NCI-H2081 (cell line): ENCODE results near the gene BMP10.

Experiments used
- DNase-seq, 2 experiments: peaks; one replicate each; lab custom pipeline; 2025; lab: John Stamatoyannopoulos, UW

BMP10 gene

GRCh38 chr2:68853035-68853434, 18.2 kb downstream of the BMP10 start:
- DNase-seq, result no peak

- DNase-seq, result no peak
Measured at GRCh38 chr2:68850524-68850923, 20.7 kb downstream of the BMP10 start.

GRCh38 chr2:68849579-68850030, 21.6 kb downstream of the BMP10 start:
- no peak for DNase-seq

- no peak for DNase-seq
Measured at GRCh38 chr2:68847751-68848150, 23.4 kb downstream of the BMP10 start.

GRCh38 chr2:68846091-68846490, 25.1 kb downstream of the BMP10 start:
- DNase-seq, result no peak

GRCh38 chr2:68845043-68845442, 26.2 kb downstream of the BMP10 start:
- DNase-seq, result no peak

GRCh38 chr2:68839260-68839833, 31.9 kb downstream of the BMP10 start:
- no peak for DNase-seq

- no peak for DNase-seq
Measured at GRCh38 chr2:68838641-68839040, 32.6 kb downstream of the BMP10 start.

DNA sequence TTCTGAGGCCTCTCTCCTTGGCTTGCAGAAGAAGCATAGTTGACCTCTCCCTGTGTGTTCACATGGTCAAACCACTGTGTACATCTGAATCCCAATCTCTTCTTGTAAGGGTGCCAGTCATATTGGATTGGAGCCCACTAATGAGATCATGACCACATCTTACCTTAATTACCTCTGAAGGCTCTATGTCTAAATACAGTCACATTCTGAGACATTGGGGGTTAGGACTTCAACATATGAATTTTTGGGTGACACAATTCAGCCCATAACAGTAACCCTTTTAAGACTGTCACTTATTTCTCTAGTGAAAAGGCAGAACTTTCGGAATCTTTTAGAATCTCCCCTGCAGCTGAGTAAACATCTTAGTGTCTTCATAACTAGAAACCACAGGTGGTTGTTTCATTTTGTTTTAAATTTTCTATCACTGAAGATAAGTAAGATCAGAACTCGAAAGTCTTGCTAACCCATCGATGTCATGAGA, 33.3 kb downstream of the BMP10 start:
- no peak for DNase-seq

DNA sequence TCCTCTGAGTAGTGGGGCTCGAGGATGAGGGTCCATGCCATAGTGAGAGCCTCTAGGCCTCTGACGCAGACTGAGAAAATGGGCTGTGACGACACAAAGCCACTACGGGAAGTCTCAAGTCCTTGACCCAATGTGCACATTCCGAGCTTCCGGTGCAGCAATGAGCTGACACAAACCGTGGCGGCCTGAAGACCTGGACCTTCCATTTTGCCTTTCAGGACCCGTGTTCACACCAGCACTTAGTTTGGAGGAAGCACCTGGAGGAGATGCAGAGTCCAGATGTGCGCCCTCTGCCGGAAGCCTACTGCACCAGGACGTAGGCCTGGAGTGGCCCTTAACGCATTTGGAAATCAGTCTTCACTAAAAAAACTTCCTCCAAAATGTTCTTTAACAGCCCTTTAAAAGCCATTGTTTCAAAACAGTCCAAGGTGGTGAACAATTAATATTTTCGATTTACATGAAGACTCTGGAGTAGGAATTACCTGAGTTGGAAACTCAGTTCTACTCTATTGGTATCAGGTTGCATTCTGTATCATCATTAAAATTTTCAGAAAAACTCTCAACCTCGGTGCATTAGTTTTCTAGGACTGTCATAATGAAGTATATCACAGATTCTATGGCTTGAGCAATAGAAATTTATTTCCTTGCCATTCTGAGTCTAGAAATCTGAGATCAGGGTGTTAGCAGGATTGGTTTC, 33.9 kb downstream of the BMP10 start:
- no peak for DNase-seq

GRCh38 chr2:68835621-68836020, 35.6 kb downstream of the BMP10 start:
- no peak for DNase-seq

DNA sequence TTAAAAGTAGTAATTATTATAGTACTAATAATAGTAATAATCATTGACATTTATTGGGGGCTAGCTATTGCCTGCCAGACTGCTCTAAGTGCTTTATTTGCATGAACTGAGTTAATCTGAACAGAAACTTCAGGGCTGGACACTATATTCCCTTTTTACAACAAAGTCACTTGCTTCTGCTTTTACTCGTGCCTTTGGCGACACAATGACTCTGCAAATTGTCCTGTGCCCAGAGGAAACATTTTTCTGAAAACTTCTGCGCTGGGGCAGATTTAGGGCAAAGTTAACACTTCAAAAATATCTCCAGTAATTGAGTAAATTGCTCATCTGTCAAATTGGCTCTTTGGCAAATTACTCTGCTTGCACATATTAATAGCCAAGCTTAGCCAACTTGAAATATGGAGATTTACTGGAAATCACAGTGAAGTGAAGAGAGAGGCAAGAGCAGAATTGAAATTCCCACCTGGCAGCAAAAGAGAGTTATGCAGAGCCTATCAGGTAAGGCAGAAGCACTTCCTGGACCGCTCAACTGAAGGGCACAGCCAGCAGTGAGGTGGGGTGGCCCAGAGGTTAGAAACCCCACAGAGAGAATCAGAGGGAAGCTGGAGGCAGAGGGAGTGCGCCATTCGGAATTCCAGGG, 36.3 kb downstream of the BMP10 start:
- no peak for DNase-seq

DNA sequence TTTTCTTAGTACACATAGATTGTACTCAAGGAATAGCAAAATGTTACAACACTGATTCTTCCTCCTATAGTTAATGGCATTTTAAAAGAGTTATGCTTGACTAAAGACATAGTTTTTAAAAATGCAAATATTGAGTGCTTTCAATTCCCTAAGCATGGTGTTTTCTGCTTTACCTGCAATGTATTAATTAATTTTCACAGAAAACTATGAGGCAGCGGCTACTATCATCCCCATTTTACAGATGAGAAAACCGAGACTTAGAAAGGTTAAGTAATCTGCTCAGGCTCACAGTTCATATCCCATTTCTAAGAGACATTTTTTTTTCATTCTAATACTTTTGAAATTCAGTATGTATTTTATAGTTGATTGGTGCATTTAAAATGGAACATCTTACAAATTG, 38.0 kb downstream of the BMP10 start:
- no peak for DNase-seq

- no peak for DNase-seq
Measured at GRCh38 chr2:68832233-68832869, 38.8 kb downstream of the BMP10 start.

- no peak for DNase-seq
Measured at GRCh38 chr2:68831686-68832232, 39.4 kb downstream of the BMP10 start.

- no peak for DNase-seq
Measured at GRCh38 chr2:68829749-68830148, 41.4 kb downstream of the BMP10 start.

DNA sequence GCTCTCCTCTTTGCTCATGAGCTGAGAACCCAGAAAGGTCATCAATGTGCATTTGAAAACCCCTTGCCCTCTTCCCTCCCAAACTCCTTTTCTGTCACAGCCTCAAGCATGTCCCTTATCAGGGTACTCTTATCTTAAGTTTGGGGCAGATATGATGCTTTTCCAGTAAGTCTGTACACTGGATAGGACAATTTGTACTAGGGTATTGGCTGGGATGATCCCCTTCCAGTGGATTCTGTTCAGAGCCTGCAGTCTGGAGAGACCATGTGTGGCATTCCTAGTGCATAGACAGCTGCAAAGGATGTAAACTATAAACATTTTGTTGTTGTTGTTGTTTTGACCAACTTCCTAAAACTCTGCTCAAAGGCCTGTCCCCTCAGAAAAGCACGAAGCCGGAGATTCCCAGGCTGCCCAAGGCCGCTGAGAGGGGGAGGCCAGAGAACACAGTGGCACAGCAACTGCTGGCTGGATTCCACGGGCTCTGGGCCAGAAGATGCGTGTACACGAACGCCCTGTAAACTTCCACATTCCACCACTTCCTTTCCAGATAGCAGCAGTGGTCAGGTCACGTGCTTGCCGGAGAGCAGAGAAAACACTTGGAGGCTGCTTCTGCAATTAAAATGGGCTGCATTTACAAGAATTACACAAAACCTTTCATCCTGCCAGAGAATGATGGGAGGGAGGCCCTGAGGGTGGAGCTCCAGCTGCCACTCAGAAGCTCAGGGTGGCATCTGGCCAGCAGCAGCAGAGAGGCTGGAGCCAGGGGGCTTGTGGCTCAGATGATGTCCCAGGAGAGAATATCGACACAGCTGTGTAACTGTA, 42.1 kb downstream of the BMP10 start:
- no peak for DNase-seq

GRCh38 chr2:68827666-68828065, 43.5 kb downstream of the BMP10 start:
- no peak for DNase-seq

- DNase-seq, result no peak
Measured at GRCh38 chr2:68825866-68826265, 45.3 kb downstream of the BMP10 start.

- no peak for DNase-seq
Measured at GRCh38 chr2:68824831-68825230, 46.4 kb downstream of the BMP10 start.

DNA sequence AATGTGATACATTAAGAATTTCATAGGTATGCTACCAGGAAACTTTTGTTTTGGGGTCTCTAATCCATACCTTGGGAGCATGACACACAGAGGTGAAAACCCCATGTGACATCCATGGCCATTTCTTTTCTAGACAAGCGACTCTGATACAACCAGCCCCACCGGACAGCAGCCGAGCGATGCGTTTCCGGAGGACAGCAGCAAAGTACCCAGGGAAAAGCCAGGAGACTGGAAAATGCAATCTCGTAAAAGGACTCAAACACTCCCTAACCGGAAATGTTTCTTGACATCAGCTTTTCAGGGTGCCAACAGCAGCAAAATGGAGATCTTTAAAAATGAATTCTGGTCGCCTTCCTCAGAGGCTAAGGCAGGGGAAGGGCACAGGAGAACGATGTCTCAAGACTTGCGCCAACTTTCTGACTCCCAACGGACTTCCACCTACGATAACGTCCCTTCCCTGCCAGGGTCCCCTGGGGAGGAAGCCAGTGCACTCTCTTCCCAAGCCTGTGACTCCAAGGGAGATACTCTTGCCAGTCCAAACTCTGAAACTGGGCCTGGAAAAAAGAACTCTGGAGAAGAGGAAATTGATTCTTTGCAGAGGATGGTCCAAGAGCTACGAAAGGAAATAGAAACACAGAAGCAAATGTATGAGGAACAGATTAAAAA, 48.9 kb downstream of the BMP10 start:
- DNase-seq, result no peak
